Activated CD4-positive, alpha-beta memory T cell treated with anti-CD3 and anti-CD28 coated beads, Interleukin-2, amount 10 ng/mL, durations not matched to agents 7 days and 5 days (primary cell): Measurements from ENCODE around the gene PHEX. TPM values are rescaled to one million over a fixed set of nuclear protein-coding genes. Genes with fewer than 3 reads are reported as not detected.

Experiments used
- CTCF ChIA-PET: fragments of 350-600 bp; sonication (Branson Sonifier 250); formaldehyde crosslinking; loops from one replicate; lab custom pipeline; 2021; ENCODE audit warnings: antibody characterized with exemption, inconsistent platforms; lab: Charles Lee
- POLR2A ChIA-PET: fragments of 350-600 bp; sonication (Branson Sonifier 250); formaldehyde crosslinking; loops from one replicate; lab custom pipeline; 2021; ENCODE audit warnings: antibody characterized with exemption; lab: Charles Lee
- DNase-seq: peaks from one replicate; pipeline ENCODE4 v3.0.0-alpha.2; 2020
- H3K27ac Mint-ChIP-seq: one replicate; pipeline ENCODE4 v1.8.0; 2021; ENCODE audit warnings: mild to moderate bottlenecking, mixed read lengths
- H3K27me3 Mint-ChIP-seq: one replicate; pipeline ENCODE4 v1.8.0; 2021; ENCODE audit warnings: mixed read lengths
- H3K36me3 Mint-ChIP-seq: one replicate; pipeline ENCODE4 v1.8.0; 2021; ENCODE audit warnings: low read depth, mixed read lengths
- H3K4me1 Mint-ChIP-seq: one replicate; pipeline ENCODE4 v1.8.0; 2021; ENCODE audit warnings: mixed read lengths
- H3K4me3 Mint-ChIP-seq: one replicate; pipeline ENCODE4 v1.8.0; 2021; ENCODE audit warnings: mild to moderate bottlenecking, mixed read lengths
- H3K9me3 Mint-ChIP-seq: one replicate; pipeline ENCODE4 v1.8.0; 2021; ENCODE audit warnings: mixed read lengths
- total RNA-seq, 2 experiments: library from RNA; stranded (reverse); gene quantifications; one replicate each; pipeline ENCODE4 v1.2.3, GENCODE V29; 2021

The PHEX gene
- total RNA-seq, 2 experiments from 2014 or later = 0.10 to 0.23 TPM

GRCh38 chrX:22021751-22022324 lies 10.3 kb upstream of the PHEX start:
- Mint-ChIP-seq H3K4me1 (no peaks in the 10 kb centered on the region), H3K27me3 (no peaks in the 10 kb centered on the region), H3K9me3 (no peaks in the 10 kb centered on the region), H3K27ac (no peak overlapping the region), H3K36me3 (no peaks in the 10 kb centered on the region), H3K4me3 (no peak overlapping the region)
- ChIA-PET POLR2A (no interaction called here), CTCF (no interaction called here)
- DNase-seq = no peak

- H3K27ac Mint-ChIP-seq = no peak overlapping the region
- no peak for DNase-seq
- peaks cover 3% of the 10 kb centered on the region for H3K4me1 Mint-ChIP-seq
- H3K4me3 Mint-ChIP-seq = no peak overlapping the region
- H3K36me3 Mint-ChIP-seq = no peaks in the 10 kb centered on the region
- no peaks in the 10 kb centered on the region for H3K27me3 Mint-ChIP-seq
- H3K9me3 Mint-ChIP-seq = no peaks in the 10 kb centered on the region
- POLR2A ChIA-PET = no interaction called here
- CTCF ChIA-PET = no interaction called here
Measured at GRCh38 chrX:22024577-22024976, 7.5 kb upstream of the PHEX start.

GRCh38 chrX:22025751-22026150 lies 6.4 kb upstream of the PHEX start:
- DNase-seq = no peak
- Mint-ChIP-seq H3K4me3 (no peak overlapping the region), H3K36me3 (no peaks in the 10 kb centered on the region), H3K27ac (no peak overlapping the region), H3K27me3 (no peaks in the 10 kb centered on the region), H3K9me3 (no peaks in the 10 kb centered on the region), H3K4me1 (peaks cover 3% of the 10 kb centered on the region)
- ChIA-PET CTCF (no interaction called here), POLR2A (no interaction called here)

- Mint-ChIP-seq H3K27me3 (no peaks in the 10 kb centered on the region), H3K27ac (no peak overlapping the region), H3K4me1 (peaks cover 3% of the 10 kb centered on the region), H3K4me3 (no peak overlapping the region), H3K36me3 (no peaks in the 10 kb centered on the region), H3K9me3 (no peaks in the 10 kb centered on the region)
- ChIA-PET CTCF (no interaction called here), POLR2A (no interaction called here)
- DNase-seq = no peak
Measured at GRCh38 chrX:22026731-22027130, 5.4 kb upstream of the PHEX start.

GRCh38 chrX:22032506-22032905 lies 381 bp downstream of the PHEX start:
- ChIA-PET POLR2A (no interaction called here), CTCF (no interaction called here)
- Mint-ChIP-seq H3K4me1 (peaks cover 1% of the 10 kb centered on the region), H3K36me3 (no peaks in the 10 kb centered on the region), H3K9me3 (no peaks in the 10 kb centered on the region), H3K4me3 (no peak overlapping the region), H3K27ac (no peak overlapping the region), H3K27me3 (no peaks in the 10 kb centered on the region)
- DNase-seq = no peak

- Mint-ChIP-seq H3K4me3 (no peak overlapping the region), H3K27ac (no peak overlapping the region), H3K36me3 (no peaks in the 10 kb centered on the region), H3K9me3 (no peaks in the 10 kb centered on the region), H3K27me3 (no peaks in the 10 kb centered on the region), H3K4me1 (no peaks in the 10 kb centered on the region)
- CTCF ChIA-PET = no interaction called here
- POLR2A ChIA-PET = no interaction called here
- no peak for DNase-seq
Measured at GRCh38 chrX:22033818-22034217, 1.7 kb downstream of the PHEX start.

GRCh38 chrX:22035236-22035635 lies 3.1 kb downstream of the PHEX start:
- H3K27ac Mint-ChIP-seq = no peak overlapping the region
- no peak overlapping the region for H3K4me3 Mint-ChIP-seq
- H3K27me3 Mint-ChIP-seq = no peaks in the 10 kb centered on the region
- H3K36me3 Mint-ChIP-seq = no peaks in the 10 kb centered on the region
- CTCF ChIA-PET = no interaction called here
- DNase-seq = no peak
- POLR2A ChIA-PET = no interaction called here
- H3K9me3 Mint-ChIP-seq = no peaks in the 10 kb centered on the region
- H3K4me1 Mint-ChIP-seq = no peaks in the 10 kb centered on the region

- H3K27ac Mint-ChIP-seq = no peak overlapping the region
- POLR2A ChIA-PET = no interaction called here
Measured at GRCh38 chrX:22037225-22037624, 5.1 kb downstream of the PHEX start.

GRCh38 chrX:22037911-22038537 lies 5.9 kb downstream of the PHEX start:
- H3K4me1 Mint-ChIP-seq = no peaks in the 10 kb centered on the region
- no peak overlapping the region for H3K27ac Mint-ChIP-seq
- H3K9me3 Mint-ChIP-seq = no peaks in the 10 kb centered on the region
- no peaks in the 10 kb centered on the region for H3K36me3 Mint-ChIP-seq
- no peak overlapping the region for H3K4me3 Mint-ChIP-seq
- ChIA-PET CTCF (no interaction called here), POLR2A (no interaction called here)
- no peak for DNase-seq
- no peaks in the 10 kb centered on the region for H3K27me3 Mint-ChIP-seq

More at GRCh38 chrX:22037225-22037624, 5.1 kb downstream of the PHEX start:
- Mint-ChIP-seq H3K36me3 (no peaks in the 10 kb centered on the region), H3K27me3 (no peaks in the 10 kb centered on the region), H3K9me3 (no peaks in the 10 kb centered on the region), H3K4me3 (no peak overlapping the region), H3K4me1 (no peaks in the 10 kb centered on the region)
- no peak for DNase-seq
- CTCF ChIA-PET = no interaction called here

- Mint-ChIP-seq H3K27ac (no peak overlapping the region), H3K36me3 (no peaks in the 10 kb centered on the region)
Measured at GRCh38 chrX:22039541-22039940, 7.4 kb downstream of the PHEX start.

GRCh38 chrX:22040184-22040583 lies 8.1 kb downstream of the PHEX start:
- no peaks in the 10 kb centered on the region for H3K27me3 Mint-ChIP-seq
- H3K27ac Mint-ChIP-seq = no peak overlapping the region
- H3K4me1 Mint-ChIP-seq = no peaks in the 10 kb centered on the region
- no peaks in the 10 kb centered on the region for H3K36me3 Mint-ChIP-seq
- no peak overlapping the region for H3K4me3 Mint-ChIP-seq
- ChIA-PET CTCF (no interaction called here), POLR2A (no interaction called here)
- DNase-seq = no peak
- H3K9me3 Mint-ChIP-seq = no peaks in the 10 kb centered on the region

More at GRCh38 chrX:22039541-22039940, 7.4 kb downstream of the PHEX start:
- Mint-ChIP-seq H3K4me3 (no peak overlapping the region), H3K9me3 (no peaks in the 10 kb centered on the region), H3K27me3 (no peaks in the 10 kb centered on the region), H3K4me1 (no peaks in the 10 kb centered on the region)
- POLR2A ChIA-PET = no interaction called here
- CTCF ChIA-PET = no interaction called here
- DNase-seq = no peak

GRCh38 chrX:22041907-22042530 lies 9.9 kb downstream of the PHEX start:
- Mint-ChIP-seq H3K27ac (no peak overlapping the region), H3K36me3 (no peaks in the 10 kb centered on the region), H3K4me3 (no peak overlapping the region), H3K27me3 (no peaks in the 10 kb centered on the region), H3K4me1 (no peaks in the 10 kb centered on the region), H3K9me3 (no peaks in the 10 kb centered on the region)
- no peak for DNase-seq
- POLR2A ChIA-PET = no interaction called here
- CTCF ChIA-PET = interaction anchor here (0.6 kb wide), 1 partner anchor 60 kb away, joined by 4 read pairs; no protein-coding TSS in a partner anchor

- H3K9me3 Mint-ChIP-seq = no peaks in the 10 kb centered on the region
- CTCF ChIA-PET = no interaction called here
- no peaks in the 10 kb centered on the region for H3K4me1 Mint-ChIP-seq
- H3K4me3 Mint-ChIP-seq = no peak overlapping the region
- no peaks in the 10 kb centered on the region for H3K36me3 Mint-ChIP-seq
- DNase-seq = no peak
- POLR2A ChIA-PET = no interaction called here
- H3K27me3 Mint-ChIP-seq = no peaks in the 10 kb centered on the region
- H3K27ac Mint-ChIP-seq = no peak overlapping the region
Measured at GRCh38 chrX:22043872-22044271, 11.7 kb downstream of the PHEX start.

- Mint-ChIP-seq H3K9me3 (no peaks in the 10 kb centered on the region), H3K27ac (no peak overlapping the region), H3K4me1 (no peaks in the 10 kb centered on the region), H3K27me3 (no peaks in the 10 kb centered on the region), H3K4me3 (no peak overlapping the region), H3K36me3 (no peaks in the 10 kb centered on the region)
- POLR2A ChIA-PET = no interaction called here
- no peak for DNase-seq
- CTCF ChIA-PET = no interaction called here
Measured at GRCh38 chrX:22047468-22047867, 15.3 kb downstream of the PHEX start.
